ENCODE results near the gene PRKCI.

- TF ChIP-seq CTCF (IDR thresholded peaks at IDR 0.05) (no peak), POLR2A (IDR thresholded peaks at IDR 0.05) (no peak), EP300 (IDR thresholded peaks at IDR 0.05) (no peak)
Observed at GRCh38 chr3:170321321-170322034, 99.3 kb downstream of the PRKCI start.

Measured in suprapubic skin (tissue), 3 donors.